NCI-H146 treated with DMSO at 0.1 percent for 48 hours (cell line): ENCODE measurements around the gene TSPYL6.

Experiments used
- DNase-seq: peaks from one replicate; lab custom pipeline; 2025; ENCODE audit not compliant: unreplicated experiment; lab: John Stamatoyannopoulos, UW

Gene TSPYL6

DNA sequence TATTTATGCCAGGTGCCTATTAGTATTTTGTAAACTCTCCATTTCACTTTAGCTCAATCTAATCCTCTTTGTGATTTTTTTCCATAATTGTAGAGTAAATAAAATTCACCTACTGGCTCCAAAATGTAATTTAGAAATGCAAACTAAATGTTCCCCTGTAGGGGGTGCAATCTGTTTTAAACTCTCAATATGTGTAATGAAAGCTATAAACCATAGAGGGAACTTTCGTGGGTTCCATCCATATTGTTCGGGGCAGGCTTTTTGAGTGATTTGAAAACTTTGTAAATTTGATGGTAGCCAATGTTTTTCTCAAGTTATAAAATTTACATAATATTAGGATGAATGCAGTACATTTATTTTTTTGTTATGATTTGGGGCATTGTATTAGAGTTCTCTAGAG is 49.4 kb downstream of the TSPYL6 start:
- peak; percentile 38 for DNase-seq

DNA sequence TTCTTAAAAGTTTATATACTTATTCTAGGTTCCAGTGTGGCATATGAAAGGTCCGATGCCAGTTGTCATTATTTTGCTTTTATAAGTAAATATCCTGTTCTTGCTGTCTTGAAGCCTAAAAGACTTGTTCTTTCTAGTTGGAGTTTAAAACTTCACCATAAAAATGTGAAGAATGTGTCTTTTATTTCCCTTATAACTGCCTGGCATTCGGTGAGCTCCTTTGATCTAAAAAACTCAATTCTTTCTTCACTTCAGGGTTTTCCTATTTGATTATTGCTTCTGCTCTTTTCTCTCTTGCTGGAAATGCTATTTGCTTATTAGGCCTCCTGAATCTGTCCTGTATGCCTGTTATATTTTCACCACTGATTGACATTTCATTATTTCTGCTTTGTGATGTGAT is 51.6 kb downstream of the TSPYL6 start:
- DNase-seq = no peak
